ENCODE results near the gene IFI30. TPM values are rescaled to one million over a fixed set of nuclear protein-coding genes. Genes with fewer than 3 reads are reported as not detected.
"Not testable (repeated sequence)": the region's sequence is repeated elsewhere in the genome, so short reads cannot be mapped to it uniquely, and the experiment has no call there.

IFI30 gene
- total RNA-seq, 1 donor from 2014 or later = 25.1 TPM

DNA sequence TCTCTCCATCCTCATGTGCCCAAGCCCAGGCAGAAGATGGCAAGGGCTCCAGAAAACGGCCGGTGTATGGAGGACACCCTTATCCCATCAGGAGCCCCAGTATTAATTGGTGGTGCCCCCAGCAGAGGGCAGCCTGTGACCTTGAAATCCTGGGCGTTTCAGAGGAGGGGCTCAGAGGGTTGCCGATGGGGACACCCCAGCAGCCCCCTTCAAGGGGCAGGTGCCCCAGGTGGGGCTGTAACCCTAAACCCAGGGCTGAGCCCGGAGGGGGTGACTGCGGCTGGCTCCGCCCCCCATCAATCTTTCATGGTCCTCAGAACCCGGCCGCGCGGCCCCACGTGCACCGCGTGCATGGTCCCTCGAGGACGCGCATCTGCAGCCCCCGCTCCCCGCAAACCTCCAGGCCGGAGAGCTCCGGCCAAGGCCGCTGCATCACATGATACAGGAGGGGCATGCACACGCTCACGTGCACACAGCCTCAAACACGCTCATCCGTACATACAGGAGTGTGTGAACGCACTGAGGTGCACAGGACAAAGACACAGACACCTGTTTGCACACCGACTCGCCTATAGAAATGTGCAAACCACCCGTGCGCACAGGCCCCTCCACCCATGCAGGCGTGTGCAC, 29.3 kb downstream of the IFI30 start:
- DNase-seq (ENCODE audit: low read depth) = no peak

DNA sequence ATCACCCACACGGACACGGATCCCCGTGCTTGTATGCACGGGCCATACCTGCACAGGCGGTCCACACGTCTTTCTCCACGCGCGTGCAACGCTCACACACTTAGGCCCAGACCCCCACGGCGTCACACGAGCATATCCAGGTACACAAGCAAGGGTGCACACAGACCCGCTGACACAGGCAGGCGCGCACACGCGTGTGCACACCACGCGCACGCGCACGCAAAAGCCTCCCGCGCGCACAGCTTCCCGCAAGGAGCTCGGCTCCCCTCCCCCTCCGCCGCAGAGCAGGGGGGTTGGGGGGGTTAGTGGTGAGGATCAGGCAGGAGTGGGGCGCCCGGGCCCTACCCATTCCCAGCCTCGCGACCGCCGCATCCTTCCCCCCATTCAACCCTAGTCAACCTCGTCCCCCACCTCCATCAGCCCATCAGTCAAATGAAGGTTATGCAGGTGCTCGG, 29.8 kb downstream of the IFI30 start:
- DNase-seq (ENCODE audit: low read depth) = no peak

DNA sequence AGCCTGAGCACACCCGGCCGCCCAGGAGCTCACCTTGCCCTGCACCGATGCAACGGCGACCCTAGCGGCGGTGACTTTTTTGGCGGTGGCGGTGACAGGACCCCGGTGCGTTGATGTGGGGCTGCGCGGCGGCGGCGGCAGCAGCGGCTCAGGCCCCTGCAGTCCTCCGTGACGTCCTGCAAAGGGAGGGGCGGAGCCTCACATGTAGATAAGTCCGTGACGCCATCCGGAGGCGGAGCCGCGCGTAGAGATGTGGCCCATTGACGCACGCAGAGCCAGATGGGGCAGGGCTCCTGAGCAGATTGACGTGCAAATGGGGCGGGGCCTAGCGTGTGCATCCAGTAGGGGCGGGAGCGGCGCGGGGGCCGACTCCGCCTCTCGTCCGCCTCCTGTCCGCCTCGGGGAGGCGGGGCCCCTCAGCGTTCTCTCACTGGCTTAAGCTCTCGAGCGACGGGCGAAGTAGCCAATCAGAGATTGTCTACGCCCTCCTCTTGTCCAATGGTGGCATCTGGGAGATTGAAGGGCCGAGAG, 30.3 kb downstream of the IFI30 start, which contains the start of gene RAB3A:
TSS of gene RAB3A (minus strand) at position 180 of the 531 bp plus-strand sequence. CDS start 1,302 bp downstream, outside the sequence.
- DNase-seq (ENCODE audit: low read depth) = peak; percentile 99

DNA sequence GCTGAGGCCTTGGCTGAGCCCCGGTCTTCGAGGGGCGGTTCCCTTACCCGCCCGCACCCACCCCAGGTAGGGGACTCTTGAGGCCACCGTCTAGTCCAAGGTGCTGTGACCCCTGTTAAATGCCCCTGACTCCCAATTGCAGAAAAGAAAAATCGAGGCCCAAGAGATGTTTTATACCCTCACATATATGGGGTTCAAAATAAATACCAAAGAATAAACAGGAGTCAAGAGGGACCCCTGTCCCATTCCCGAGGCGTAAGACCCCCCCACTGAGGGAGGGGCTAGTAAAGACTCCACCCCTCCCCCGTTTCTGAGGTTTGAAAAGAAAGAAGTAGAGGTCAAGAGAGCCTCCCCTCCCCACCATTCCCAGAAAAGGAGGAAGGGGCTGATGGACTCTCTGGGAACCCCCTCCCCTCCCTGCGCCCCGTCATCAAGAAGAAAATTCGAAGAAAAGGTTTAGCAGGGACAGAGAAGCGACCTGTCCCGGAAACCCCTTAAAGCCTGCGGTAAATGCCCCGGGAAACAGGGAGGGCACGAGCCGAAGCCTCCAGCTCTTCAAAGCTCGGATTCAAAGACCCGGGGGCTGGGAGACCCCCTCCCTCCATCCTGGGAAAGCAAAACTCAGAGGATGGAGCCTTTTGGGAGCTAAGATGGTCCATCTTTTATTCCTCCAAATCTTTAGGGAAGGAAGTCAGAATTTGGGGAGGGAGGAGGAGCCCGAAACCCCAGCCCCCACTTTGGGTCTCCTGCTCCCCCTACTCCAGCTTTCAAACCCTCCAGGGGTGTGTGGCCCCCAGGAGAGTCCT, 31.0 kb downstream of the IFI30 start:
- no peak for DNase-seq (ENCODE audit: low read depth)

DNA sequence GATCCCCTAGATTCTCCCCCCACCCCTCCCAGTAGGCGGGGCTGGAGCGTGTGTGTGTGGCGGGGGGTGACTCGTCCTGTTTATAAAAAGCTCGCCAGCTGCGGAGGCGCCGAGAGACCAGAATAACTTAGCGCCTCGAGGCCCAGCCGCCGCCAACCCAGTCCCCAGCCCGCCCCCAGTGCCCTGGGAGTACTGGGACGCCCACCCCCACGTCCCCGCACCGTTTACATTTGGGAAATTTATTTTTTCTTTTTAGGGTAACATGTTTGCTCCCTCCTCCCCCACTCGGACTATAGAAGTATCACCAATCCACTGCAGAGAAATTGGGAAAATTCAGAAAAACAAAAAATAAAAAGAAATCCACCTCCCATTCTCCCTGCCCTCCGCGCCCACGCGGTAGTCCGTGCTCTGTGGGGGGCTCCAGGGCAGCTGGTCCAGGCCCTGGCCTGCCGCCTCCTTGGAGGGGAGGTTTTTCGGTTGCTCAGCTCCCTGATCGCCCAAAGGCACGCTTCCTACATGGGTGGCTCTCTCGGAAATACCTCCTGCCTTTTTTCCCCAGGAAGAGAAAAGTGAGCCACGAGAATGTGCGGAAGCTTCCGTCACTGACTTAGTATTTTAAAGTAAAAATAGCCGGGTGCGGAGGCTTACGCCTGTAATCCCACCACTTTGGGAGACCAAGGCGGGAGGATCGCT, 31.7 kb downstream of the IFI30 start:
- DNase-seq (ENCODE audit: low read depth) = peak; percentile 33

DNA sequence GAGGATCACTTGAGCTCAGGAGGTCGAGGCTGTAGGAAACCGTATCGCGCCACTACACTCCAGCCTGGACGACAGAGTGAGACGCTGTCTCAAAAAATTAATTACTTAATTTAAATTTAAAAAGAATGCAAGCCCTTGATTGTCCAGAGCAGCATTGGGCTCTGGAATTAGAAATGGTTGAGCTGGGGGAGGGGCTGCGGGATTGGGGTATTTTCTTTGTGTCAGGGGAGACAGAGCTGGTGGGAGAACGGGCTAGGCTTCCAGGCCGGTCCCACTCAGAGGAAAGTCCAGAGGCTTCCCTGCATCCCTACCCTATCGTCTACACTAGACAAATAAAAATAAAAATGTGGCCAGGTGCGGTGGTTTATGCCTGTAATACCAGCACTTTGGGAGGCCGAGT, 32.4 kb downstream of the IFI30 start:
- DNase-seq (ENCODE audit: low read depth) = no peak

DNA sequence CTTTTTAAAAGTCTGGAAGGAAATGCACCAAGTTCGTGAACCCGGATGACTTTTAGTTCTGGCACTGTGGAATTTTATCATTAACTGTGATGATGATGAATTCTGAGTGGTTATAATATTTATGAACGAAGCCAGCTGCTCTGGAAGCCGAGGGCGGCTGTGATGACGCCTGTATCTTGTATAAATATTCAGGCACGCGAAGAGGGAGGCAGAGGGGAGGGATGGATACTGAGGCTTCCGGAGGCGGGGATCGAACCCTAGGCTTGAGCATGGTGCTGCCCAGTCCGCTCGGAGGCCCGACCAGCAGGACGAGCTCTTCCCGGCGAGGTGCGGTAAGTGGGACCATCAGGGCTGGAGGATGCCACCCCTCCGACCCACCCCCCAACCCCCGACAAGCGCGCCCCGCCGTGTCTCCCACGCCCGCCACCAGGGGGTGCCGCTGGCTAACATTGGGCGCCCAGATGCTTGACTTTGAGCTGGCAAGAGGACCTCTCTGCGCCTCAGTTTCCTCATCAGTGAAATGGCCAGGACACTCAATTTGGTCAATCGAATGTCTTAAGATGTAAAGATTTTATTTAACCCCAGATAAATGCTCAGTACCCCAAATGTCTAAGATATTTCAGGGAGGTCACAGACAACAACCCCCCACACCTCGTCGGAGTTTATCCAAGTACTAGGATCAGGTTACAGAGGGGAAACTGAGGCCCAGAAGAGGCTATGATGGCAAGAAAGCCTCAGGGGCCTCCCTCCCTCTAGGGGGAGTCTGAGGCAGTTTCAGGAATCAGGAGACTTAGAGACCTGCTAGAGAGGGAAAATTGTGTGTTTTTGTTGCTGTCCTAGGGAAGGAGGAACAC, 34.7 kb downstream of the IFI30 start:
- DNase-seq (ENCODE audit: low read depth) = no peak

DNA sequence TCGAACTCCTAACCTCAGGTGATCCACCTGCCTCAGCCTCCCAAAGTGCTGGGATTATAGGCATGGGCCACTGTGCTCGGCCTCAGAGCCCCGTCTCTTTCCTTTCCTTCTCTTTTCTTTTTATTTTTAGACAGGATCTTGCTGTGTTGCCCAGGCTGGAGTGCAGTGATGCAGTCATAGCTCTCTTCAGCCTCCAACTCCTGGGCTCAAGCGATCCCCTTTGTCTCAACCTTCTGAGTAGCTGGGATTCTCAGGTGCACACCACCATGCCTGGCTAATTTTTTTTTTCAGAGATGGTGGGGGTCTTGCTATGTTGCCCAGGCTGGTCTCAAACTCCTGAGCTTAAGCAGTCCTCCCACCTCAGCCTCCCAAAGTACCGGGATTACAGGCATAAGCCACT, 36.3 kb downstream of the IFI30 start:
- not testable (repeated sequence) for DNase-seq (ENCODE audit: low read depth)

DNA sequence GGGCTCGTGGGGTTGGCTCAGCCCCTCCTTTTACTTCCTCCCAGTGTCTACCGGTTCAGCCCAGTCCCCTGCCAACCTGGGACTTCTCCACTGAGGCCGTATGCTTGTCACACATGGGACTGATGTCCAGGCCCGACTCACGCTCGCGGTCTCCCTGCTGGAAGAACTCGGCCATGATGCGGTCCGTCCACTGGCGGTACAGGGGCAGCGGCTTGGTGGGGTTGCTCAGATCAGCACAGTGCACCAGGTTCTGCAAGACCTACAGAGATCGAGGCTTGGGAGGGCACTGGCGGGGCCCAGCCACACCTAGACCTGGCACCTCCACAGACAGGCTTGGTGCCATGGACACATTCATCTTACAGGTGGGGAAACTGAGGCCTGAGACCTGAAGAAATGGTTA, 38.1 kb downstream of the IFI30 start:
- no peak for DNase-seq (ENCODE audit: low read depth)

DNA sequence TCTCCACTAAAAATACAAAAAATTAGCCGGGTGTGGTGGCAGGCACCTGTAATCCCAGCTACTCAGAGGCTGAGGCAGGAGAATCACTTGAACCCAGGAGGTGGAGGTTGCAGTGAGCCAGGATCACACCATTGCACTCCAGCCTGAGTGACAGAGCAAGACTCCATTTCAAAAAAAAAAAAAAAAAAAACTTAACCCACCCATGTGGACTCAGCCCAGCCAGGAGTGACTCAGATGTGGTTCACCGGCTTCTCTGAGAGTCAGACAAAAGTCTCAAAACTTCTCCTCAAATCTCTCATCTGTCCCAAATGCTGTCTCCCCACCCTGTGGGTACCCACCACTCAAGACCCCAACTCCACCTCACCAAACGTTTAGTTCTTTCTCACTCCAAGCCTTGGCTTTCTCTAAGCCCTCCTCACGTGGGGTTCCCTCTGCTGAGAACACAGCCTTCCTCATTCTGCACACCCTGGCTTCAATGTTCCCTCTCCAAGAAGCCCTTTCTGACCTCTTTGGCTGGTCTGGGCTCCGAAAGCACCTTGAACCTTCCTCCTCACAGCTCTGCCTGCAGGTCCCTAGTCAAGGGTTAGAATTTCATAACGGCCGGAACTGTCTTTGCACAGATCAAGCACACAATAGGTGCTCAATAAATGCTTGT, 41.3 kb downstream of the IFI30 start:
- peak; percentile 42 for DNase-seq (ENCODE audit: low read depth)

DNA sequence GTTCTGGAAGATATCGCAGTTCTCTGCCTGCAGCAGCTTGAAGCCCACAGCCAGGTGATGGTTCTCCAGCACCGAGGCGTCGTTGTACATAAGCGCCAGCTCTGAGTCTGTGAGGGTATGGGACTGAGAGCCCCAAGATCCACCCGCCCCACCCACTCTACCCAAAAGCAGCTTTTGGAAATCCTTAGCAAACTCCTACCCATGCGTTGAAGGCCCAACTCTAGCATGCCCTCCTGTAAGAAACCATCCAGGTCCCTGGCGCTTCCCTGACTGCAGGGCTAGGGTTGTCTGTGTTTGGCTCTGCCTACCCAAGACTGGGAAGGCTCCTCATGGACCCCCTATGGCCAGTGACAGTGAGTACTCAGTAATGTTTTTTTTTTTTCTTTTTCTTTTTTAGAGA, 43.2 kb downstream of the IFI30 start:
- no peak for DNase-seq (ENCODE audit: low read depth)

DNA sequence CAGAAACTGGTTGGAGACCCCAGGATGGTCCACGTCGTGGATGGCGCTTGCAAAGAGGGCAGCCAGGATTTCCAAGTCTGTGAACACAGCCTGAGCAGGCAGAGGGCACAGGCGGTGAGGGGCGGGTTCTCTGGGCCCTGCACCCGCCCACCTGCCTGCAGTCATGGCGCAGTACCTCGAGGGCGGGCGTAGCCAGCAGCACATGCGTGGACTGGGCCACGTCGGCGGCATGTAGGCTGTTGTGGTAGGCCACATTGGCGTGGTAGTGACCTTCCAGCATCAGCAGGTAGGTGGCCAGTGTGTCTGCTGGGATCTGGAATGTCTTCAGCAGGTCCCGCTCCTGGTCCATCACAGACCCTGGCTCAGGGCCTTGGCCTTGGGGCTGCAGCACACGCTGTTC, 44.5 kb downstream of the IFI30 start:
- no peak for DNase-seq (ENCODE audit: low read depth)

DNA sequence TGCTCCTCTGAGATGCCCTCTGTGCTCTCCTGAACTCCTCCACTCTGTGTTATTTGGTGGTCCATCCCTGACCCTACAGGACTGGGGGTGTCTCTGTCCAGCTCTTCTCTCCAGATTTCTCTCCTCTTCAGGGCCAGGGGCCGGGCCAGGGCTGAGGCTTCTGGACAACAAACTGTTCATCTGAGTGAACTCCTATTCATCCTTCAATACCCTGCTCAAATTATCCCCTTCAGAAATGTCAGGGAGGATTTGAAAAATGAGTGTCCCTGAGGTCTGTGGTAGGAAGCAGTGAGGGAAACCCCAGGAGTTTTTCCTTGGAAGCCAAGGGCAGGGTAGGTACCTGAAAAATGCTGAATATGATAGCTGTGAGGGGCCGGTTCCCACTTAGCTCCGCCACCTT, 45.0 kb downstream of the IFI30 start:
- DNase-seq (ENCODE audit: low read depth) = no peak

DNA sequence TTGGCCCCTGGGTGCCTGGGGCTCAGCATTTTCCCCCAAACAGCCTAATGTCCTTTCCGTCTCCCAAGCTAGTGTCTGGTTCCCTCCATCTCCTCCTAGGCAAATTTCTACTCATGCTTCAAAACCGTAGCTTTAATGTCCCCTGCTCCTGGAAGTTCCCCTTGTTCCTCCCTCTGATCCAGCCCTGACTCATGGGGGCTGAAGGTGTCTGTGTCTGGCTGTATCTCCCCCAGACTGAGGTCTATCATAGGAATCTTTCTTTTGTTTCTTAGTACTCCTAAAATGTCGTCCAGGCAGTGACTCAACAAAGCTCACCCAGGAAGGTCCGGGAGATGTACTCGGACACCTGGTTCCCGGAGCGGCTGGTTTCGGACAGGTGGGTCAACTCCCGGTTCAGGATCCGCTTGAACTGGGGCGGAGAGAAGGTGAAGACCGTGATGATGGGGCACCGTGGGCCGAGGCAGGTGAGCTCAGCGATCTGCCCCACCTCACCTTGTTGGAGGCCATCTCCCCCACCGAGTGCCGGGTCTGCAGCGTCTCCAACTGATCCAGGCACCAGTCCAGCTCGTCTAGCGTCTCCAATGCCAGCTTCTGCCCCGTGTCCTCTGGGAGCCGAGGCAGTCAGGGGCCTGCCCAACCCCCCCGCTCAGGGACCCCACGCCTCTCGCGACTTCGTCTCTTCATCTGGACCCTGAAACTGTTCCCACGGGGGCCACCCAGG, 46.5 kb downstream of the IFI30 start:
- no peak for DNase-seq (ENCODE audit: low read depth)

DNA sequence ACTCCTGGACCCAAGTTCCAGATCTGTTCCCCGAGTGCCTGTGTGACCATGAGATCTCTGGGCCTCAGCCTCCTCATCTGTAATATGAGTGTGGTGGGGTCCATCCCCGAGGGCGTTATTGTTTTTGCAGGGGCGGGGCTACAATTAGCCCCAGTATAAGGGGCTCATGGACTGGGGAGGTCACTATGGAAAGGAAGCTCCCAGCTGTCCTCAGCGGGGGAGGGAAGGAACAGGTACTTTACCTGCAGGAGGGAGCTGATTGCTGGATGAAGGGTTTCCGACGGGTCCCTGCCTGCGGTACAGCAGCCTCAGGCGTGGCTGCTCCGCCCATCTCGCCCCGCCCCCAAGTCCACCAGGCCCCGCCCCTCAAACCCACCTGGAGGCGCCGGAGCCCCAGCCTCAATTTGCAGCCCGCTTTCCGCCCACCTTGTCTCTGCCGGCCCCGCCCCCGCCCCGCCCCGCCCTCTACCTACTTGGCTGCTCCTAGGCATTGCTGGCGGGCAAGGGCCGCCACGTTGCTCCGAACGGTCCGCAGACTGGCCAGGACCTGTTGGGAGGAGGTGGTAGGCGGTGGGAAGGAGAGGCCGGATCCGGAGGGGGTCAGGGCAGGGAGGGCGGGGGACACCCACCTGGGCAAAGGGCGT, 47.1 kb downstream of the IFI30 start:
- DNase-seq (ENCODE audit: low read depth) = no peak

DNA sequence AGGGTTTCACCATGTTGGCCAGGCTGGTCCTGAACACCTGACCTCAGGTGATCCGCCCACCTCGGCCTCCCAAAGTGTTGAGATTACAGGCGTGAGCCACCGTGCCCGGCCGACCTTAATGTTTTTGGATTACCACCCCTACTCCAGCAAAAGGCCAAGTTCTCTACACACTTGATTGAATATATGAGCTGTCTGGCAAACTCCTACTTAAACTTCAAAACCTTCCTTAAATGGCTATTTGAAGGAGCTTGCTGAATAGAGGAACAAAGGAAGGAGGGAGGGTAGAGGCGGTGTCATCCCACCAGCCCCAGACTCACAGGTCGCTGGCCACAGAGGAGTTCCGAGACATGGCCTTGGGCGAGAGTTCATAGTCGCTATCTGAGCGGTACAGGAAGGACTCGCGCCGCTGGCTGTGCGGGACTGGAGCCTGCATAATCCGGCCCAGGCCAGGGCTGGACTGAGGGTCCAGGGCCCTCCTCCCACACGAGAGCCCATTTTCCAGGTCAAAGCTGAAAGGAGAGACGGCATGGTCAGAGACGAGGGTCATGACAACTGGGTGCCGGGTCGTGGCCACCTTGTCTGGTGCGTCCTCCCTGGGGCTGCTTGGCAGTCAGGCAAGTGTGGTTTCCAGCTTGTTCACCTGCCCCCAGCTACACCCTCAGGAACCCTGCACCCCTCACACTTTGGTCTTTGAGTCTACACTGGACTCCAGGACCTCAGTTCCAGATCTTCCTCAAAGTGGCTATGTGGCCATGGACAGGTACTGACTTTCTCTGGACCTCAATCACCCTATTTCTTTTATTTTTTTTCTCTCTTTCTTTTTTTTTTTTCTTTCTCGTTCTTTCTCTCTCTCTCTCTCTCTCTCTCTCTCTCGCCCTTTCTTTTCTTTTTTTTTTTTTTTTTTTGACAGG, 48.5 kb downstream of the IFI30 start:
- no peak for DNase-seq (ENCODE audit: low read depth)

DNA sequence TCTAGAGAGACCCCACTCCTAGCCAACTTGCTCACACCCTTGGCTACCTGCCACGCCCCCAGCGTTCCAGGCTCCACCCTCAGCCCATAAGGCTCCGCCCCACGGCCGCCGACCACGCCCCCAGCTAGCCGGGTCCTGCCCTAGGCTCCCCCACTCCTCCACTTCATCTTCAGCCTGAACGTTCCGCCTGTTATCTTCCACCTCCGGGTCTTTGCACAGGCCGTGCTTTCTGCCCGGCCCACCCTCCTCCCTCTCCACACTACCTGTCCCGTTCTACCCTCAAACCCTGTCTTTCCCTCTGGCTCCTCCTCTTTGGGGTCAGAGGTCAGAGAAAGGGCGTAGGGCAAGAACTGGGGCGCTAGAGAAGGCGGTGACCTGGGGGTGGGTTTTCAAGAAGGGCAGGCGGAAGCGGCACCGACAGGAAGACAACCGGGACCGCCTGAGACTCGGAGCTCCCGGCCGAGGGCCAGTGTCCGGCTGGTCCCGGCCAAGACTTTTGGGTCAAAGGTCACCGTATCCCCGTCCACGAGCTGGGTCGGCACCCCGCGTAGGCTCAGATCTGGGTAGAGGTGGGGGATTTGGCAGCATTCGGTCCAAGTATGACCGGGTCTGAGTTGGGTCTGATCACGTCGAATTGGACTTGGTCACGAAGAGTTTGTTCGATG, 50.4 kb downstream of the IFI30 start:
- DNase-seq (ENCODE audit: low read depth) = no peak
